SW 1271 (cell line): ENCODE results near the gene MUC13.
"Not testable (repeated sequence)": the region's sequence is repeated elsewhere in the genome, so short reads cannot be mapped to it uniquely, and the experiment has no call there.

Source experiments
- DNase-seq, 2 experiments: peaks; one replicate each; lab custom pipeline; 2025; lab: John Stamatoyannopoulos, UW

The MUC13 gene, protein sequence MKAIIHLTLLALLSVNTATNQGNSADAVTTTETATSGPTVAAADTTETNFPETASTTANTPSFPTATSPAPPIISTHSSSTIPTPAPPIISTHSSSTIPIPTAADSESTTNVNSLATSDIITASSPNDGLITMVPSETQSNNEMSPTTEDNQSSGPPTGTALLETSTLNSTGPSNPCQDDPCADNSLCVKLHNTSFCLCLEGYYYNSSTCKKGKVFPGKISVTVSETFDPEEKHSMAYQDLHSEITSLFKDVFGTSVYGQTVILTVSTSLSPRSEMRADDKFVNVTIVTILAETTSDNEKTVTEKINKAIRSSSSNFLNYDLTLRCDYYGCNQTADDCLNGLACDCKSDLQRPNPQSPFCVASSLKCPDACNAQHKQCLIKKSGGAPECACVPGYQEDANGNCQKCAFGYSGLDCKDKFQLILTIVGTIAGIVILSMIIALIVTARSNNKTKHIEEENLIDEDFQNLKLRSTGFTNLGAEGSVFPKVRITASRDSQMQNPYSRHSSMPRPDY

DNA sequence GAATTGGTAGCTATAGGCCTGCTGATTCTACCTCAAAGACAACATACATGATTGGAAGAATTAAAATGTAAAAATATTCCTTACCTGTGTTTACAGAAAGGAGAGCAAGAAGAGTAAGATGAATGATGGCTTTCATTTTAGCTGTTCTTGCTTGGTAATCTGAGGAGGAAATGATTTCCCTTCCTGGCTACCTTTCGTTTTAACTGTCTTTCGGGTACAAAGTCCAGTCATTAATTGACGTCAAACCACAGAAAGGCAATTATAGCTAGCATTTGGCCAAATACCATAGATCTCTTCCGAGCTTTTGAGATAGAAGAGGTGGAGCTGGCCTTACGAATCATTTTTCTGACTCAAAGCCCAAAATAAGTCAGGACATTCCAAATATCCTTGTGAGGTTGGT is at the start of gene MUC13:
Gene MUC13, minus strand, starts transcription at position 175 of the 400 bp plus-strand sequence. Its CDS starts 39 bp downstream, at position 136.
- DNase-seq = no peak

DNA sequence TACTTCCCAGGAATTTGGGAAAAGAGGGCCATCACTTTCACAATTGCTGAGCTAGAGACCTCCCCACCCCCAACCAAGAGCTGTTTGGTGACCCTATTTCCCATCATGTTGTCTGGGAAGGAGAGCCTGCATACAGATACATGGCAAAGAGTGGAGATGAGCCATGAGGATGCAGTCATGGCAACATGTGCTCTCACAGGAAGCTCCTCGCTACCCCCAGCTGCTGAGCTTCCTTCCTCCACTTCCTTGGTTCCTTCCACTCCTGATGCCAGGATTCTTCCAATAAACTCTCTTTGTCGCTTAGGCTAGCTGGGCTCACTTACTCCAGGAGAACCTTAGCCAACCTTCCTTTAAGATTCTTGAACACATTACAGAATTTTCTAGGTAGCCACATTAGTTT is 48.3 kb upstream of the MUC13 start:
- no peak for DNase-seq

GRCh38 chr3:124981472-124981871 is 46.9 kb upstream of the MUC13 start:
- no peak for DNase-seq

- no peak for DNase-seq
Observed at GRCh38 chr3:124978627-124979026, 44.1 kb upstream of the MUC13 start.

- DNase-seq = no peak
Observed at GRCh38 chr3:124976383-124976782, 41.8 kb upstream of the MUC13 start.

DNA sequence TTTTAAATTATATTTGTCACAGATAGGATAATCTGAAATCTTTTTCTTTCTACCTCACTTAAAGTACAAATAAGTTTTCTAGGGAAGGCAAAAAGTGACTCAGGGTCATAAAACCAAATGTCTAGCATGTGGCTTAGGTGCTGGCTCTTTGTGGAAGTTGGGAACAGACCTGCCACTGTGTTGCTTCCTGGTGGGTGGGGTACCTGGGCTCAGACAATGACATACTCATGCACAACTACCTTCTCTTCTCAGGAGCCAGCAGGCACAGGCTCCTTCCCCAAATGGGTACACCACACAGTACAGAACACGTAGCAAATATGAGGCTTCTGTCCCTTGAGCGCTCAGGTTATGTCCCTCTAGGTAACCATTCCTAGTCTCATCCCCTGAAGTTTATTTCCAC is 40.1 kb upstream of the MUC13 start:
- DNase-seq = no peak

GRCh38 chr3:124973290-124973689 is 38.7 kb upstream of the MUC13 start:
- DNase-seq = no peak

GRCh38 chr3:124972457-124972856 is 37.9 kb upstream of the MUC13 start:
- DNase-seq = no peak

- no peak for DNase-seq
Observed at GRCh38 chr3:124969963-124970722, 35.6 kb upstream of the MUC13 start.

DNA sequence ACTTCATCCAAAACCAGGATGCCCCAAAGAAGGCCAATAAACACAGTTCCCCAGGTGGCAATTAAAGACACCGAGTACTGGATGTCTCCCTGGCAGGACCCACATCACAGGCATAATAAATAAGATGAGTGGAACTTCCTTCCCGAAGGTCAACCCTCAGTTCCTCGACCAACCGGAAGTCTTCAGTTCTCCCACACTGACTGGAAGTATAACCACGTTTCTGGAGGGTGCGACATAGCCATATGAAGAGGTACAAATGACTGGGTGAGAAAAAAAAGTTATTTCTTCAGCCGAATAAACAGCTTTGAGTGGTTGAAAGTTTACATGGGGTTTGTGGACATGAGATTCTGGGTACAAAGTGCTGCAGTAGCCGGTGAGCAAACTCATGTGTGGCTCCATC is 34.6 kb upstream of the MUC13 start:
- DNase-seq = no peak

DNA sequence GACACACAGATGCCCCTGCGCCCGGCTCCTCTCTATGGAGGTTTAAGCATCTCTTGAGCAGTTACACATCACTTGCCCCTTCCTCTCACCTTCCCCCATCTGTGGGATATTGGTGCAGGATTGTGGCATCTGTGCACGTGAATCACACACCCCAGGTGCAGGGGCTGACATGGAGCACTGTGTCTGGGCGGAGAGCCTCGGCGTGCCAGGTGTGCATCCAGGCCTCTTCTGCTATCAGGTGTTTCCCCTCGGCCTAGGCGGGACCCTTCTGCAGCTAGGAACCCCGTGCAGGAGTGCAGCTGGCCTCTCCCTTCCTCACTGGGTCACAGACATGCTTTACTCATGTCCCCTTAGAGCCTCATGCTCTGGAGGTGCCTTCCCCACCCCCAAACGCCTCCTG is 33.4 kb upstream of the MUC13 start:
- DNase-seq = no peak

DNA sequence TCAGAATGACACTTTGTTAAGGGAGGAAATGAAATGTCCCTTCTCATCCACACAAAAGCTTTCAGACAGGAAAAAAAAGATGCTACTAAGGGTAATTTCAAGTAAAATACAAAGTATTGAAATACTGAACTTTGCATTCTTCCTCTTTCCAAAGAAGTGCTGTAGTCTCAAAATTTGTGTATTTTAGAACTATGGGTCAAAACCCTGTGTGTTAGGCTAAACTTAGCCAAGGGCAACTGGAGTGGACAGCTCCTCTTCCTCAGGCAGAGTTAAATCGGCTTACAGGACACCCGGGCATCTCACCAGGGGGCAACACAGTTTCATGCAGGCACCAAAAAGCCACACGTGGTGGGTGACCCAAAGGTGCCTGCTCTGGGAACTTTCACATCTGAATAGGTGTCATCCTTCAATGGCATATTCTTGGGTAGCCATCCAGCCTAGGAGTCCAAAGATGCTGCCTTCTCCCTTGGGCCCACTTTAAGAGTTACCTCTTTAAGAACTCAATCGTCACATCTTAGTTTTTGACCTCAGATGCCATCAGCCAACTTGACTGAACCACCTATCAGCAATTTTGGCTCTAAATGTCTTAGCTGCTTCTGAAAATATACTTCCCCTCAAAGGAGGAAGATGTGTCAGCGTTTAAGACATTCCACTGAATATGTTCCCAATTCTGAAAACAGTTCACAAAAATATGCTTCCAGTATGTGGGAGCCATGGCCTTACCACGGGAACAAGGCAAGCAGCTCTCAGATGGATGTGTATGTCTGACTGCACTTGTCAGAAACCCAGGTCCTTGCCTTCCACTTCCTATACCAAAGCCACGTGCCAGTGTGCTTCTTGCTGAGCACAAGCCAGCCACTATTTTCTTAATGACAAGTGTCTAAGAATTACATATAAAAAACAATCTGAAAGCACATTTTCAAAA is 32.2 kb upstream of the MUC13 start:
- no peak for DNase-seq

- no peak for DNase-seq
Observed at GRCh38 chr3:124965413-124965812, 30.9 kb upstream of the MUC13 start.

DNA sequence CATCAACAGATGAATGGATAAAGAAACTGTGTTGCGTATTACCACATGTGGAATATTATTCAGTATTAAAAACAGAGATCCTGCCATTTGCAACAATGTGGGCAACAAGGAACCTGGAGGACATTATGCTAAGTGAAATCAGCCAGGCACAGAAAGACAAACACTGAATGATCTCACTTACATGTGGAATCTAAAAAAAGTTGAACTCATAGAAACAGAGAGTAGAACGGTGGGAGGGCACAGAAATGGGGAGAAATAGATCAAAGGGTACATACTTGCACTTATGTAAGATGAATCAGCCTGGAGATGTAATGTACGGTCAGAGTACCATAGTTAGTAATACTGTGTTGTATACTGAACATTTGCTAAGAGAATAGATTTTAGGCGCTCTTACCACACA is 29.8 kb upstream of the MUC13 start:
- no peak for DNase-seq

DNA sequence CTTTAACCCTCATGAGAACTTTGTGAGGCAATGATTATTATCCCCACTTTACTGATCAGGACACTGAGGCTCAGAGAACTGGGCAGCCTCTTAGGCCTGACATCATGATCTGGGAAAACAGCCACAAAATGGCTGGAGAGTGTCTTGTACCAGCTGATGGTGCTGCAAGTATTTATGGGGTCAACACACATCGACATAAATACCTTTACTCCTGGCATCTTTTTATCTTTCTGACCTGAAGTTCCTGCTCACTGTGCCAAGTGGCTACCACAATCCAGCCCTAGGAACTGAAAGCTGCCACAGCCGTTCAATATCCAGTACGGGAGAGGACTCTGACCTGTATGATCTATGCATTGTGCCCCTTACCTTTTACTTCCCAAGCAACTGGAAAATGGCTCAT is 29.2 kb upstream of the MUC13 start:
- no peak for DNase-seq

DNA sequence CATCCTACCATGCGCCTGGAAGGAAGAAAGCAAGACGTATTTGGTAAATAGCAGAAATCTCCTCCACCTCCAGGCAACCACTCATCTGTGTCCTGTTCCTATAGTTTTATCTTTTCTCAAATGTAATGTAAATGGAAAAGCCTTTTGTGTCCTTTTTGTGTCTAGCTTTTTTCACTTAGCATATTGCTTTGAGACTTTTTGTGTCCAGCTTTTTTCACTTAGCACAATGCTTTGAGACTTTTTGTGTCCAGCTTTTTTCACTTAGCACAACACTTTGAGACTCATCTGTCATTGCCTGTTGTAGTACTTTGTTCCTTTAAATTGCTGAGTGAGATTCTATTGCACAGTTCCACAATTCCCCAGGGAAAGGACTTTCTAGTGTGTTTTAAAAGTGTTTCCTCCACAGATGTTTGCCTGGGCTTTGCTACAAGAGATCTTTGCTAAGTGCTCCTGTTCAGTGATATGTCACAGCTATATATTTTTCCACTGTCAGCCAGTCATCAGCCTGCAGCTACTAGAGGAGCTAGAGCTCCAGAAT is 27.9 kb upstream of the MUC13 start:
- no peak for DNase-seq

- DNase-seq = no peak
Observed at GRCh38 chr3:124960698-124961097, 26.1 kb upstream of the MUC13 start.

DNA sequence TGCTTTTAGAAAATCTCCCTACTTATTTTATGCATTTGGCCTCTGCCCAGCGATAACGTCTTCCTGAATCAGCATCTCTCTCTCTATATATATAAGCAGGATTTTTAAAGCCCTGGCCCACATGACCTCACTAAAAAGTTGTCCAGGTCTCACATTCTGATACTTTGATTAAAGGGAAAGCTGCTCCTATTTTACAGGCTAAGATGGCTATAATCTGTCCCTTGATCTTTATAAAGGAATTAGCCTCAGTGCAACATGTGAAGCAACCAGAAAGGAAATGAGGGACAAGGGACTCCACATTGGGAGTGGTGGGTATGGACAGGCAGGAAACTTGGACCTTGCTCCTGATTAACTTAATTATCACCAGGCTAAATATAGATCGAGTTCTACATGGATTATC is 25.6 kb upstream of the MUC13 start:
- DNase-seq = no peak

GRCh38 chr3:124957951-124958350 is 23.4 kb upstream of the MUC13 start:
- DNase-seq = not testable (repeated sequence)

GRCh38 chr3:124952282-124952855 is 17.8 kb upstream of the MUC13 start:
- no peak for DNase-seq

- no peak for DNase-seq
Observed at GRCh38 chr3:124951511-124952281, 17.1 kb upstream of the MUC13 start.
